H1 (cell line): ENCODE data around the gene TTC33. TPM values are rescaled to one million over a fixed set of nuclear protein-coding genes. Genes with fewer than 3 reads are reported as not detected.

Experiments
- CTCF ChIA-PET: fragments of 300-600 bp; sonication (Branson Sonifier 250); formaldehyde crosslinking; loops from one replicate; lab custom pipeline; 2021; ENCODE audit not compliant: partially characterized antibody; lab: Charles Lee
- POLR2A ChIA-PET: fragments of 300-600 bp; sonication (Branson Sonifier 250); formaldehyde crosslinking; loops from one replicate; lab custom pipeline; 2021; ENCODE audit warnings: inconsistent platforms; ENCODE audit not compliant: partially characterized antibody; lab: Charles Lee
- DNase-seq, 2 experiments: peaks; one replicate each; pipeline versions ENCODE4 v3.0.0 to v3.0.0-alpha.2; 2010 to 2022; ENCODE audit warnings: low spot score in 2 of 2, low read depth in 1 of 2, mixed read lengths in 1 of 2
- FAIRE-seq: peaks from 2 replicates; lab custom pipeline; 2011; peaks lifted over from hg19 to GRCh38; lab: Jason Lieb, UNC
- H2AFZ ChIP-seq: 2 replicates; pipeline ENCODE4 v1.8.1; 2012; ENCODE audit warnings: low read length, inconsistent platforms
- H2AK5ac ChIP-seq: 2 replicates; pipeline ENCODE4 v1.6.1; 2013; ENCODE audit warnings: low read depth, low read length
- H2BK120ac ChIP-seq: replicated peaks from 2 replicates; pipeline ENCODE3; 2013; ENCODE audit warnings: low read depth, low read length, inconsistent platforms
- H2BK12ac ChIP-seq: 2 replicates; pipeline ENCODE4 v1.6.1; 2013; ENCODE audit warnings: low read depth, low read length
- H2BK15ac ChIP-seq: 2 replicates; pipeline ENCODE4 v1.6.1; 2013; ENCODE audit warnings: low read length
- H2BK20ac ChIP-seq: 2 replicates; pipeline ENCODE4 v1.6.1; 2013; ENCODE audit warnings: low read length
- H2BK5ac ChIP-seq: 2 replicates; pipeline ENCODE4 v1.6.1; 2013; ENCODE audit warnings: low read depth, low read length
- H3K14ac ChIP-seq: 2 replicates; pipeline ENCODE4 v1.6.1; 2013; ENCODE audit warnings: inconsistent platforms; ENCODE audit not compliant: insufficient read length
- H3K18ac ChIP-seq: 2 replicates; pipeline ENCODE4 v1.6.1; 2013; ENCODE audit warnings: low read length; ENCODE audit errors: extremely low read depth
- H3K23ac ChIP-seq: 2 replicates; pipeline ENCODE4 v1.6.1; 2013; ENCODE audit warnings: inconsistent platforms; ENCODE audit not compliant: insufficient read length
- H3K23me2 ChIP-seq: 2 replicates; pipeline ENCODE4 v1.6.1; 2013; ENCODE audit warnings: low read depth, low read length
- H3K27ac ChIP-seq: 2 replicates; pipeline ENCODE4 v1.6.1; 2011; ENCODE audit warnings: low read depth, low read length, inconsistent platforms
- H3K27me3 ChIP-seq, 4 experiments: replicated peaks in 1 of 4; 1 replicate in 1 of 4; 2 replicates in 3 of 4; pipeline versions ENCODE4 v1.6.1 to v1.8.1; 2011 to 2013; ENCODE audit warnings: low read length in 3 of 4, mild to moderate bottlenecking in 3 of 4, inconsistent platforms in 2 of 4, mixed read lengths in 2 of 4, moderate library complexity in 1 of 4; ENCODE audit not compliant: control insufficient read depth in 3 of 4, insufficient read depth in 3 of 4; ENCODE audit errors: extremely low read depth in 1 of 4
- H3K36me3 ChIP-seq, 4 experiments: 2 replicates each; pipeline versions ENCODE4 v1.6.1 to v1.8.1; 2011 to 2013; ENCODE audit warnings: mild to moderate bottlenecking in 4 of 4, low read length in 3 of 4, moderate library complexity in 2 of 4, control low read depth in 1 of 4, inconsistent platforms in 1 of 4; ENCODE audit not compliant: insufficient read depth in 4 of 4, control insufficient read depth in 2 of 4
- H3K4ac ChIP-seq: replicated peaks from 2 replicates; pipeline ENCODE3; 2013; ENCODE audit warnings: low read length, low read depth, mixed read lengths, inconsistent platforms; ENCODE audit not compliant: insufficient read length
- H3K4me1 ChIP-seq, 4 experiments: replicated peaks in 1 of 4; 1 replicate in 1 of 4; 2 replicates in 3 of 4; pipeline versions ENCODE4 v1.6.1 to v1.8.1; 2011 to 2013; ENCODE audit warnings: low read length in 3 of 4, inconsistent platforms in 2 of 4, mixed read lengths in 1 of 4; ENCODE audit not compliant: insufficient read depth in 4 of 4, control insufficient read depth in 3 of 4
- H3K4me2 ChIP-seq, 2 experiments: 2 replicates each; pipeline versions ENCODE4 v1.6.1 to v1.8.1; 2011 to 2013; ENCODE audit warnings: low read depth in 2 of 2, low read length in 2 of 2, control low read depth in 1 of 2, inconsistent platforms in 1 of 2, mild to moderate bottlenecking in 1 of 2; ENCODE audit not compliant: insufficient read depth in 1 of 2
- H3K4me3 ChIP-seq, 4 experiments: fragments of 200-600, 300-600 bp in 1 of 4; sonication (generic), shearing (Covaris generic), sonication (Bioruptor Twin) in 1 of 4; 2 replicates each; pipeline versions ENCODE4 v1.5.1 to v1.8.1; 2011 to 2016; ENCODE audit warnings: low read length in 4 of 4, low read depth in 3 of 4, control low read depth in 2 of 4, inconsistent platforms in 2 of 4, mild to moderate bottlenecking in 2 of 4, mixed read lengths in 1 of 4, moderate library complexity in 1 of 4; ENCODE audit not compliant: insufficient read depth in 2 of 4; ENCODE audit errors: extremely low read depth in 1 of 4
- H3K56ac ChIP-seq: replicated peaks from 2 replicates; pipeline ENCODE3; 2013; ENCODE audit warnings: low read depth, mild to moderate bottlenecking, mixed read lengths, low read length, inconsistent platforms; ENCODE audit not compliant: insufficient read length
- H3K79me1 ChIP-seq: 2 replicates; pipeline ENCODE4 v1.6.1; 2013; ENCODE audit warnings: low read depth, low read length, control low read depth
- H3K79me2 ChIP-seq, 2 experiments: 2 replicates each; pipeline versions ENCODE4 v1.6.1 to v1.8.1; 2012 to 2013; ENCODE audit warnings: low read length in 2 of 2, mild to moderate bottlenecking in 2 of 2, inconsistent platforms in 1 of 2; ENCODE audit not compliant: insufficient read depth in 2 of 2, control insufficient read depth in 1 of 2
- H3K9ac ChIP-seq, 4 experiments: replicated peaks in 1 of 4; 1 replicate in 1 of 4; 2 replicates in 3 of 4; pipeline versions ENCODE4 v1.6.1 to v1.8.1; 2011 to 2013; ENCODE audit warnings: low read depth in 3 of 4, low read length in 3 of 4, control low read depth in 2 of 4, mild to moderate bottlenecking in 2 of 4, moderate library complexity in 2 of 4, inconsistent platforms in 1 of 4; ENCODE audit errors: extremely low read depth in 1 of 4
- H3K9me3 ChIP-seq, 2 experiments: 2 replicates each; pipeline versions ENCODE4 v1.6.1 to v1.8.1; 2012 to 2013; ENCODE audit warnings: mild to moderate bottlenecking in 2 of 2, moderate library complexity in 2 of 2, control low read depth in 1 of 2, inconsistent platforms in 1 of 2, low read depth in 1 of 2, low read length in 1 of 2, mixed read lengths in 1 of 2; ENCODE audit not compliant: insufficient read depth in 2 of 2
- H4K20me1 ChIP-seq, 2 experiments: replicated peaks in 1 of 2; 2 replicates each; pipeline versions ENCODE3 to v1.8.1; 2011 to 2013; ENCODE audit warnings: inconsistent platforms in 2 of 2, low read length in 2 of 2, mild to moderate bottlenecking in 1 of 2; ENCODE audit not compliant: insufficient read depth in 2 of 2, control insufficient read depth in 1 of 2
- H4K5ac ChIP-seq: 2 replicates; pipeline ENCODE4 v1.6.1; 2013; ENCODE audit warnings: low read length, low read depth, mixed read lengths, inconsistent platforms; ENCODE audit not compliant: insufficient read length
- H4K8ac ChIP-seq: 2 replicates; pipeline ENCODE4 v1.8.0; 2013; ENCODE audit warnings: mild to moderate bottlenecking, moderate library complexity, low read length, inconsistent platforms; ENCODE audit not compliant: insufficient read depth; ENCODE audit errors: extremely low read depth
- H4K91ac ChIP-seq: replicated peaks from 2 replicates; pipeline ENCODE3; 2013; ENCODE audit warnings: low read length, mixed read lengths, inconsistent platforms; ENCODE audit not compliant: insufficient read length
- ASH2L ChIP-seq: fragments of 200-600, 300-600 bp; sonication (generic); IDR thresholded peaks from one replicate; pipeline ENCODE4 v1.7.1; 2017; ENCODE audit warnings: low read length
- ATF2 ChIP-seq: IDR thresholded peaks from 2 replicates; pipeline ENCODE4 v1.6.1; 2012; ENCODE audit warnings: low read length, inconsistent platforms
- BCL11A ChIP-seq, 2 experiments: IDR thresholded peaks; one replicate each; pipeline ENCODE4 v1.6.1; 2011; ENCODE audit warnings: low read depth in 2 of 2, low read length in 2 of 2, mild to moderate bottlenecking in 2 of 2
- CHD1 ChIP-seq: IDR thresholded peaks from 2 replicates; pipeline ENCODE4 v1.6.1; 2012; ENCODE audit warnings: low read depth, low read length, improper control_type of control experiment
- GTF2F1 ChIP-seq: IDR thresholded peaks from 2 replicates; pipeline ENCODE4 v1.6.1; 2012; ENCODE audit warnings: low read depth, low read length, improper control_type of control experiment, borderline replicate concordance
- MAFK ChIP-seq: IDR thresholded peaks from 2 replicates; pipeline ENCODE4 v1.6.1; 2012; ENCODE audit warnings: low read depth, mild to moderate bottlenecking, improper control_type of control experiment, low read length
- MAX ChIP-seq: IDR thresholded peaks from 2 replicates; pipeline ENCODE4 v1.6.1; 2012; ENCODE audit warnings: inconsistent platforms
- RAD21 ChIP-seq, 2 experiments: IDR thresholded peaks in 1 of 2; conservative IDR thresholded peaks in 1 of 2; 2 replicates each; pipeline ENCODE4 v1.6.1; 2011; ENCODE audit warnings: low read depth in 2 of 2, low read length in 2 of 2, improper control_type of control experiment in 1 of 2, inconsistent platforms in 1 of 2, mild to moderate bottlenecking in 1 of 2, moderate library complexity in 1 of 2
- RBBP5 ChIP-seq: IDR thresholded peaks from 2 replicates; pipeline ENCODE4 v1.7.1; 2012; ENCODE audit warnings: low read depth, mild to moderate bottlenecking, inconsistent platforms, low read length, moderate library complexity, borderline replicate concordance
- RNF2 ChIP-seq: fragments of 200-900, 300-1000 bp; sonication (generic); IDR thresholded peaks from 2 replicates; pipeline ENCODE4 v1.7.1; 2016; ENCODE audit warnings: borderline replicate concordance, low read depth, mild to moderate bottlenecking, antibody characterized with exemption, low read length; ENCODE audit not compliant: poor library complexity, severe bottlenecking; ENCODE audit errors: missing control alignments
- SIRT6 ChIP-seq: IDR thresholded peaks from one replicate; pipeline ENCODE4 v1.7.1; 2012; ENCODE audit warnings: low read length, inconsistent platforms
- USF2 ChIP-seq: IDR thresholded peaks from 2 replicates; pipeline ENCODE4 v1.6.1; 2011; ENCODE audit warnings: low read length, improper control_type of control experiment
- polyA plus RNA-seq, 7 experiments: library from polyadenylated mRNA; depleted of rRNA in 3 of 7; stranded (reverse) in 5 of 7; unstranded in 2 of 7; fragments of >200 nt in 5 of 7; fragments of 200-250 nt in 2 of 7; gene quantifications; 1 replicate in 5 of 7; 2 replicates in 1 of 7; 4 replicates in 1 of 7; pipeline versions ENCODE4 v1.2.1 to v1.2.3, GENCODE V29; 2011 to 2013; ENCODE audit warnings: missing spikeins in 2 of 7, mixed read lengths in 2 of 7
- total RNA-seq: library from RNA; stranded (reverse); fragmentation: NEBNext Ultra II Directional; extraction: Animal tissue kit (Norgen Biotek cat#: 25700); gene quantifications from 2 replicates; pipeline ENCODE4 v1.2.1, GENCODE V29; 2021

TTC33 gene
- total and polyA plus RNA-seq, 2 of the 8 experiments (the other 6 are each of a cell fraction or from before 2014, with no cell fraction given) = 1.2 to 12.6 TPM

- no peak overlapping the region for H2BK20ac ChIP-seq
- no peak overlapping the region for H2AFZ ChIP-seq
- no peaks in the 10 kb centered on the region for H3K9me3 ChIP-seq
- ChIA-PET CTCF (no interaction called here), POLR2A (no interaction called here)
- H3K36me3 ChIP-seq = no peaks in the 10 kb centered on the region
- no peak overlapping the region for H3K23ac ChIP-seq
- no peak overlapping the region for H2BK120ac ChIP-seq
- no peak overlapping the region for H3K56ac ChIP-seq
- no peaks in the 10 kb centered on the region for H3K27me3 ChIP-seq
- no peaks in the 10 kb centered on the region for H3K23me2 ChIP-seq
- H2BK12ac ChIP-seq = no peak overlapping the region
- H3K18ac ChIP-seq = no peak overlapping the region
- H2BK5ac ChIP-seq = no peak overlapping the region
- no peak overlapping the region for H4K8ac ChIP-seq
- no peak overlapping the region for H3K4me2 ChIP-seq
- no peak overlapping the region for H3K4ac ChIP-seq
- H3K79me2 ChIP-seq = no peaks in the 10 kb centered on the region
- no peaks in the 10 kb centered on the region for H3K4me1 ChIP-seq
- H3K27ac ChIP-seq = no peak overlapping the region
- H4K5ac ChIP-seq = no peak overlapping the region
- H3K14ac ChIP-seq = no peak overlapping the region
- no peak overlapping the region for H2AK5ac ChIP-seq
- H4K91ac ChIP-seq = no peak overlapping the region
- H4K20me1 ChIP-seq = no peaks in the 10 kb centered on the region
- H2BK15ac ChIP-seq = no peak overlapping the region
- H3K79me1 ChIP-seq = no peaks in the 10 kb centered on the region
- FAIRE-seq = no peak
- no peak overlapping the region for H3K4me3 ChIP-seq
- DNase-seq = no peak
- H3K9ac ChIP-seq = no peak overlapping the region
- TF ChIP-seq SIRT6 (no peak), CHD1 (no peak), RNF2 (no peak), ATF2 (no peak), RBBP5 (no peak), USF2 (no peak), BCL11A (IDR thresholded peaks at IDR 0.05; ENCODE audit: low read depth in 2 of 2, low read length in 2 of 2) (no peak), ASH2L (no peak), GTF2F1 (no peak), RAD21 (IDR thresholded peaks at IDR 0.05 in 1 of 2, conservative IDR thresholded peaks at IDR 0.05 in 1 of 2; ENCODE audit: low read depth in 2 of 2, low read length in 2 of 2) (no peak), MAX (no peak), MAFK (no peak)
These were observed 272.4 kb downstream of the TTC33 start for GRCh38 chr5:40483316-40483715.
